DND-41 (cell line): Measurements from ENCODE around the gene CPAMD8.

Source experiments
- EZH2 ChIP-seq: IDR thresholded peaks from 3 replicates; pipeline ENCODE4 v1.6.1; 2012; ENCODE audit warnings: borderline replicate concordance, low read depth, mild to moderate bottlenecking, moderate library complexity, low read length, inconsistent platforms; ENCODE audit not compliant: severe bottlenecking
- TF ChIP-seq, protein P1 (sequence below): IDR thresholded peaks from 2 replicates; pipeline ENCODE4 v1.5.1; 2012; ENCODE audit warnings: borderline replicate concordance, low read length, moderate library complexity, mild to moderate bottlenecking; ENCODE audit not compliant: poor library complexity, severe bottlenecking; ENCODE audit errors: extremely low read depth

DNA sequence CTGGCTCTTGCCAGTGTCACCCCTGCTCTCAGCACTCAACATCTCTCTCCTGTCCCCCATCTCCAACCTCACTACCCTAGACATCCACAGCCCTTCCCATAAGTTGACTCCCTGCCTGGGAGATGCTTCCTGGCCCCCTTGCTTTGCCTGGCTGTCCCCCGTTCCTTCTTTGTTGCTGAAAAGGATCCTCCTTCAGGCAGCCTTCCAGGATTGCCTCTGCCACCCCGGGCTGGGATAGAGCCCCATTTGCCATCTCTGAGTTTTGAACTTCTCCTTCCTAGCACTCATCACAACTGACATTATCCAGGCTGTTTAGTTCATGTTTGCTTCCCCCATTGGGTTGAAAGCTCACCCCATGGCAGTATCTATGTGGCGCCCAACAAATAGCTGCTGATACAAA, 20.0 kb downstream of the CPAMD8 start:
- TF ChIP-seq, protein P1, sequence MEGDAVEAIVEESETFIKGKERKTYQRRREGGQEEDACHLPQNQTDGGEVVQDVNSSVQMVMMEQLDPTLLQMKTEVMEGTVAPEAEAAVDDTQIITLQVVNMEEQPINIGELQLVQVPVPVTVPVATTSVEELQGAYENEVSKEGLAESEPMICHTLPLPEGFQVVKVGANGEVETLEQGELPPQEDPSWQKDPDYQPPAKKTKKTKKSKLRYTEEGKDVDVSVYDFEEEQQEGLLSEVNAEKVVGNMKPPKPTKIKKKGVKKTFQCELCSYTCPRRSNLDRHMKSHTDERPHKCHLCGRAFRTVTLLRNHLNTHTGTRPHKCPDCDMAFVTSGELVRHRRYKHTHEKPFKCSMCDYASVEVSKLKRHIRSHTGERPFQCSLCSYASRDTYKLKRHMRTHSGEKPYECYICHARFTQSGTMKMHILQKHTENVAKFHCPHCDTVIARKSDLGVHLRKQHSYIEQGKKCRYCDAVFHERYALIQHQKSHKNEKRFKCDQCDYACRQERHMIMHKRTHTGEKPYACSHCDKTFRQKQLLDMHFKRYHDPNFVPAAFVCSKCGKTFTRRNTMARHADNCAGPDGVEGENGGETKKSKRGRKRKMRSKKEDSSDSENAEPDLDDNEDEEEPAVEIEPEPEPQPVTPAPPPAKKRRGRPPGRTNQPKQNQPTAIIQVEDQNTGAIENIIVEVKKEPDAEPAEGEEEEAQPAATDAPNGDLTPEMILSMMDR: no peak
- TF ChIP-seq EZH2: no peak
